DMS79 treated with DMSO at 0.1 percent for 48 hours (cell line): ENCODE measurements around the gene MID1.
"Not testable (repeated sequence)": the region's sequence is repeated elsewhere in the genome, so short reads cannot be mapped to it uniquely, and the experiment has no call there.

Source experiments
- DNase-seq: peaks from one replicate; lab custom pipeline; 2025; lab: John Stamatoyannopoulos, UW

Gene MID1

GRCh38 chrX:10617186-10617998 lies 3.0 kb downstream of the MID1 start:
- DNase-seq = peak; percentile 9

GRCh38 chrX:10615931-10616774 lies 4.2 kb downstream of the MID1 start:
- no peak for DNase-seq

DNA sequence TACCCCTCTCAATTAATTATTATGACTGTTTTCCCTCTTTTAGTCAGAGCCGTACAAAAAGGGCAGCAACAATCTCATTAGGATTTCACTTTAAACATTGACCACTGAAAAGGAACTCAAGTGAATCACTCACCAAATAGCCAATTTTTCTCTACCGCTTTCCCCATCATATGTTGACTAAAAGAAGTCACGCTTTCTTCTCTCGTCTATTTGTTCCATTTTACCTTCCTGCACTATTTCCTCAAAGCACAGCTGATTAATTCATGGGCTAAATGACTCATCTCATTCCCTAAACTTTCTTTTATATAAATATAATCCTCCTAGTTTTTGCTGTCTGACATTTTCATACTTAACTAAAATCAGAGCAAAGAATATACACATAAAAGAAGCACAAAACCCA lies 8.2 kb downstream of the MID1 start:
- DNase-seq = no peak

DNA sequence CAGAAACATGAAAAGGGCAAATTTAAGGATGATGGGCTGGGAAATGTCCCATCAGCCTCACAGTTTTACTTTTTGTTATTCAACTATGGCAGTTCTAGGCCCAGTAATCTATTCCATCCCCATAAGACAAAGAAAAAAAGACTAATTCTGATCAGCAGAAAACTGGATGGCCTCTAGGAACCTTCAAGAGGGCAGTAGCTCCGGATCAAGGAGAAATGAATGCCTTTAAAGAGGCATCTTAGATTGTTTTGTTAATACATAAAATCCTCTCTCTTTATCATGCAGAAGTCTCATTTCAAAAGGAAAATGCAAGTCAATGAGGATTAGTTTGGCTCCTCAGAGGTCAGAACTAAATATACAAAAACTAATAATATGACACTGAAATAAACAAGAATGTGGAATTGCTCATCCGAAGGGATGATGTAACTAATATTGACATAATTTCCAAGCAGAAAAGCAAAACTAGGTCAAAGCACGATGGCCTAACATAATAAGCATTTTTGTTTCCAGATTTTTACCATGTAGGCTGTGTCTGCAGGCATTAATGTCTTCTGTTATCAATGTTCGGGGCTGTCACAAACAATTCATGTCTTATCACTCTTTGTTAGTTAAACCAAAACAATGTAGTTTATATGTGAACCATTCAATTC lies 8.8 kb downstream of the MID1 start:
- DNase-seq = no peak

- DNase-seq = no peak
These were observed 12.3 kb downstream of the MID1 start for GRCh38 chrX:10608099-10608498.

- DNase-seq = no peak
These were observed 13.2 kb downstream of the MID1 start for GRCh38 chrX:10607233-10607632.

DNA sequence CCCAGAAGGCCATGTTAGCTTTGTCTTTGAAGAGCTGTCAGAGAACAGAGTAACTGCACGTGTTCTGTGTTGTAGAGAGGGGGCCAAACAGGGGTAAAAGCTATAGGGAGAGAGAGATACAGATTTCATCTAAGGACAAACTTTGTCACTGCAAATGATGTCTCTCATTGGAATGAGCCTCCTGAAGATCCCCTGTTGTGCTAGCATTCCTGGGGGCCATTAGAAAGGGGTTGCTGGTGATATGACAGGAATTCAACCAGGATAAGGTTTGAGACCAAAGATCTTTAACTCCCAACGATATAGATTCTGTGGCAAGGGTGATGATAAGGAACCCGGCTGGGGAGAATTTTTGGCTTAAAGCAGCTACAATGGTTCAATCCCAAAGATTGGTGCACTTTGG lies 16.8 kb downstream of the MID1 start:
- DNase-seq = no peak

DNA sequence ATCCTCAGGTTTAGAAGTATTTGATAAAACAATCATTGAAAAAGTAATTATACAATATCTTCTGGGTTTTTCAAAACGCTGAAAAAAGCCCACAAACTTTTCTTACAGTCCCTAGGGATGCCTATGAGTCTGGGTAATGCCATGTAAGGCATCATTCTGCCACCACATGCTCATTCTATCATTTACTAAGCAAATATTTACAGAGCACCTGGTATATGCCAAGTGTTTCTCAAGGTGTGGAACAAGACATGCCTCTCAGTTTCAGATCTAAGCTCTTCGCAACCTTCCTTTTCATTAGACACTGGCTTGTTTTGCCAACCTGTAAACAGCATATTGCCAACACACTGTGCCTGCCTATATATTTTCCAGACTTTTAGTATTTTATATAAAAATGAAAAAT lies 17.7 kb downstream of the MID1 start:
- DNase-seq = no peak

GRCh38 chrX:10600479-10600878 lies 19.9 kb downstream of the MID1 start:
- no peak for DNase-seq

- no peak for DNase-seq
These were observed 21.8 kb downstream of the MID1 start for GRCh38 chrX:10598540-10598939.

DNA sequence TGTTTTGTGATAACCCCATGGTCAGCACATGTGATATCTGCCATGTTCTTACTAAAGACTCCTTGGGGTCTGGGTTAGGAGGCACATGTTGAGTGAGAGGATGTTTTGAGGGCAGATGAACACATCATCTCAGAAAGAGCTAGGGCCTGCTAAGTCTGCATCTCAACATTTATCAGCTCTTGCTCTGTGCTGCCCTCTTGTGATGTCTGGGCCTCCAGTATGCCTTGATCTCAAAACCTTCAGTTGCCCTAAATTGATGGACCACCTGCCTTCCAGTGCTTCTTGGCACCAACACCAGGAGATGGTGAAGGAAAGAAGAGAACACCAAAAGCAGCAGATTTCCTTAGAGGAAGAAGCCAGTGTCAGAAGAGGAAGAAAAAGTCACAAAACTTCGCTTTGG lies 22.5 kb downstream of the MID1 start:
- no peak for DNase-seq

DNA sequence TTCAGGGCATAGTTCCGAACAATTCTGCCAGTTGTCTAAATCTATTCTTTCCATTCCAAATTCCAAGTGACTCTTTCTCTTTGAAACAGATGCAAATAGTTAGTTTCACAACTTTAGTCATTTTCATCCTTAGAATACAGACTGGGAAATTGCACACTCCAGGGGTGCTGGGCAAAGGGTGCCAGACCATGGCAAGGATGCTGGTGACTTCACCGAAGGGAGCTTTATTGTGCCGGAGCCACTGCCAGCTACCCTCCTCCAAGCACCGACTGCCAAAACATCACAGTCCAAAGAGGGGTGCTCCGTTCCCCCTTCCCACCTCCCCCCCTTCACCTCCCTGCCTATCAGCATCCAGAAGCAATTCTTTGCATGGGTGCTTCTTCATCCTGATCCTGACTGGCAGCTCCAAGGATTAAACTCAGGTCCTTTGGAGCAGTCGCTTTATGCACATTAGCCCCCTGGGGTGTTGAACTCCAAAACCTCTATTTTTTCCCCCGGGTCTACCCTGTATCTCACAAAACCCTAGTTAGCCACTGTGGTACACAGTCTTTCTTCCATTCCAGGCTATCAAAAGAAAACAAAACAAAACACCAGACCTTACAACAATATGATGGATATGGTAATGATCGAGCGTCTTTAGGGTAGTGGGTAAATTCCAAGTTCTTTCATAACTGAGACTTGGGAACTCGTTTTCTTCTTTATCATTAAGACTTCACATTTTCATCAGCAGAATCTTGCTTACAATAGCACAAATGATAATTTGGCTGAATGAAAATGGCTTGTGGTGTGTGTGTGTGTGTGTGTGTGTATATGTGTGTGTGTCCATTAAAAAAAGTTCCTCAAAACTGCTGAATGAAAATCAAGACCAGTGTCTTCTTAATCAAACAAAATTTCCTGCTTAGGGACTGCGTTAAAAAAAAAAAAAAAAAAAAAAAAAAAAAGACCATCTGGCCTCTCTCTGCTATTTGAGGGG lies 28.7 kb downstream of the MID1 start:
- DNase-seq = no peak

- not testable (repeated sequence) for DNase-seq
These were observed 30.6 kb downstream of the MID1 start for GRCh38 chrX:10589787-10590186.

GRCh38 chrX:10589098-10589497 lies 31.3 kb downstream of the MID1 start:
- no peak for DNase-seq

DNA sequence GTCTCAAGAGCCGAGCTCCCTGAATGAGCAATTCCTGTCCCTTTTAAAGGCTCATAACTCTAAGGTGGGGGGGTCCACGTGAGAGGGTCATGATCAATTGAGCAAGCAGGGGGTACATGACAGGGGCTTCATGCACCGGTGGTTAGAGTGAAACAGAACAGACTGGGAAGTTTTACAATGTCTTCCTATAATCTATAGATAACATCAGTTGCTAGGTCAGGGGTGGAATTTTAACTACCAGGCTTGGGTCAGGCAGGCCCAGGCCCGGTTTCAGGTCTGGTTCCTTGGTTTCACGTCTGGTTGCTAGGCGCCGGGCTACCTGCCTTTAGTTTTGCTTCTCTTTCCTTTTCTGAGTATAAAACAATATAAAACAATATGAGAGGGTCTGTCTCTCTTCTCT lies 35.5 kb downstream of the MID1 start:
- DNase-seq = not testable (repeated sequence)

DNA sequence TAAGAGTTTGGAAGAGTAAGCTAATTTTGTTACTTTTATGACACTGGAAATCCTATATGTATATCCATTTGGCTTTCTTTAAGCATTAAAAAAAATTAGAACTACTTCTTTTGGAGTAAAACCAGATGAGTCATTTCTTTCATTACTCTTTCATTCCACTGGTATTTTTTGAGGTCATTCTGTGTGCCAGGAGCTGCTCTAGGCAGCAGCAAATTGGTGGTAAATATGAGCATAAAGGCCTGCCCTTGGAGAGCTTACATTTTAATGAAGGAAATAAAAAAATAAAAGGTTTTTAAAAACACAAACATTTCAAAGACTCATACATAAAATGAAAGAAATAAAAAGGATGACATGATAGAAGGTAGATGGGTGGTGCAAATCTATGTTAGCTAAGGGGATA lies 37.4 kb downstream of the MID1 start:
- DNase-seq = no peak

- no peak for DNase-seq
These were observed 38.1 kb downstream of the MID1 start for GRCh38 chrX:10582215-10582733.

- DNase-seq = no peak
These were observed 41.0 kb downstream of the MID1 start for GRCh38 chrX:10579112-10580011.

DNA sequence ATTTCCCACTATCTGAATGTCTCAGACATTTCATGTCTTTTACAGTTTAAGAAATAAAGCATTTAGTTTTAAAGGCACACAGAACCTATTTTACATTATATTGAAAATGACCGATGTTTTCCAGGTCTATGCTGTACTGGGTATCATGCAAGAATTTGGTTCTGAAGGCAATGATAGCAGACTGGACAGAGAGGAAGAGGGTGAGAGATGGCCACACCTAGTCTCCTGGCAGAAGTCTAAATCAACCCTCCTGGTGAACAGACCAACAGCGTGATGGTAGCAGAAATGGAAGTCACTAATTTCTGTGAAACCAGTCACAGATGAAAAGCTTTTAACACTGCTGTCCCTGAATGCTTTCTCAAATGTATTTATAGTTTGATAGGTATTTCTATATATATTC lies 41.9 kb downstream of the MID1 start:
- DNase-seq = no peak

GRCh38 chrX:10577853-10578252 lies 42.5 kb downstream of the MID1 start:
- no peak for DNase-seq
